Islet of Langerhans (tissue), 1 donor: ENCODE measurements around the gene B4GALT4.
"Not testable (repeated sequence)": the region's sequence is repeated elsewhere in the genome, so short reads cannot be mapped to it uniquely, and the experiment has no call there.

Experiments
- FAIRE-seq: peaks from one replicate; lab custom pipeline; 2011; peaks lifted over from hg19 to GRCh38; lab: Jason Lieb, UNC

B4GALT4 gene

DNA sequence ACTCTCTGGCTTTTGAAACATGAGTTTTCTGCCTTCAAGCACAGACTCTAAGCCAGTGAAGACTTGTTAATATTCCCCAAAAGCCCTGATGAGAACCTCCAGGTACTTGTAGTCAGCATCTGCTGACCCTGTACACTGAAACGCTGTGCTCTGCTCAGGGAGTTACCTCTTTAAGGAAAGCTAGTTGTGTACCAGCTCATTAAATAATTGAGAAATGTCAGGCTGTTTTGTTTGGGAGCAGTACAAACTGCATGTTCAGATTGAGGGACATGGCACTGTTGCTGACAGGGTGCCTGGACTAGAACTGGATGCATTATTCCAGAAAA, 45.6 kb downstream of the B4GALT4 start:
- no peak for FAIRE-seq

DNA sequence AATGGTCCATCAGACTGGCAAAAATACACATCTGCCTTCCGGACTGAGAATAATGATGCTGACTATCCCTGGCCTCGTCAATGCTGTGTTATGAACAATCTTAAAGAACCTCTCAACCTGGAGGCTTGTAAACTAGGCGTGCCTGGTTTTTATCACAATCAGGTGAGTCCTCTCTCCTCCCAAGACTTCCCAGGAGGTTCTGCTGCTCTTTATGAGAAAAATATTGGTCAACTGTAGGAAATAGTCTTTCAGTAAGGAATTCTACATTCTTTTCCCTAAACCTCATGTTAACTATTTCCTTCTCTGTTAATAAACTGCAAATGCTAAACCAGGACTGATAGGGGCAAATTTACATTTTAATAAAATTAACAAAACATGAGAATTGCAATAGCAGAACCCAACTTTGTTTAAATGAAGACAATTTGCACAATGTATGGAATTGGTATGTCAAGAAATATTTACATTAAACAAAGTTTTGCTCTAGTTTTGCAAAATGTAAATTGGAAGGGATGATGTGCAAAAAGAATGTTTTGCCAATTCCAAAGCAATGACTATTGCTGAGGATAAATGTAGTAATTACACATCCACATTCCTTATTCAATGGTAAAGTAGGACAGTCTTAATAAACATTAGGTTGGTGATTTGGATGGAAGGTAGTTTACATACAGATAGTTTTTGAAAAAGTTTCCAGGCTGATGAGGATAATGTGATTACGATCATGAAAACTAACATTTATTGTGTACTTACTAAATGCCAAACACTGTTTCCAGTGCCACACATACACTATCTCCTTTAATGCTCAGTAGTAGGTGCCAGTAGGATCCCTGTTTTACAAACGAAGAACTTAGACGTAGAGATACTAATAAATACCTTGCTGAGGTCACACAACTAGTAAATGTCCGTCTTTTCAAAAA, 46.2 kb downstream of the B4GALT4 start:
- no peak for FAIRE-seq

DNA sequence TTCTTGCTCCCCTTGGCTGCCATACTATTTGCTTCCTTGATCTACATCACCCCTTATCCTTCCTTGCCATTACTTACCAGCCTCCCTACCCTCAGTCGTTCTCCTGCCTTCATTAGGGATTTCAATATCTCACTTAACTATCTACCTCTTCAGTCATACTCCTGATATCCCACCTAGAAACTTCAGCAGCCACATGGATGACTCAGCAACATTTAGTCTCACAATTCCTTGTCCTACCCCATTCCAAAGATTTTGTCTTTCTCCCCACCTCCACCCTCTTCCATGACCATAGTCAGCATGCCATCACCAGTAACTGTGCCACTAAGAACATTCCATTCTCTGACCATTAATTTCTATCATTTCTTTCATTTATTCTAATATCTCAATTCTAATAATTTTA, 48.9 kb downstream of the B4GALT4 start:
- no peak for FAIRE-seq

DNA sequence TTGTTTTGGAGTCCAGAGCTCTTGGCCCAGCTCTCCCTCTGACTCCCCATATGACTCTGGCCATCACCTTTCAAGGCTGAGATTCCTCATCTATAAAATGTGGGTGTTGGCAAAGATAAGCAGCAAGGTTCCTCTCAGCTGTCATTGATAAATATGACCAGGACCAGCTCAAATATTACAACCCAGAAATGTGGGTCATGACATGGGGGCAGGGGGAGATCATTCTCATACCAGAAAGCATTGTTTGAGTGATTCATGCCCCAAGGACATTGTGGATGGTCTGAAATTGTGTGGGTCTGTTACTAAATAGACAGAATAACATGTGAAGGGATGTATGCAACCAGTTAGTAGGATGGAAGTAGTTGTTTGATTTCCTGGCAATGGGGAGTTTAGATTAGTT, 53.4 kb downstream of the B4GALT4 start:
- no peak for FAIRE-seq

DNA sequence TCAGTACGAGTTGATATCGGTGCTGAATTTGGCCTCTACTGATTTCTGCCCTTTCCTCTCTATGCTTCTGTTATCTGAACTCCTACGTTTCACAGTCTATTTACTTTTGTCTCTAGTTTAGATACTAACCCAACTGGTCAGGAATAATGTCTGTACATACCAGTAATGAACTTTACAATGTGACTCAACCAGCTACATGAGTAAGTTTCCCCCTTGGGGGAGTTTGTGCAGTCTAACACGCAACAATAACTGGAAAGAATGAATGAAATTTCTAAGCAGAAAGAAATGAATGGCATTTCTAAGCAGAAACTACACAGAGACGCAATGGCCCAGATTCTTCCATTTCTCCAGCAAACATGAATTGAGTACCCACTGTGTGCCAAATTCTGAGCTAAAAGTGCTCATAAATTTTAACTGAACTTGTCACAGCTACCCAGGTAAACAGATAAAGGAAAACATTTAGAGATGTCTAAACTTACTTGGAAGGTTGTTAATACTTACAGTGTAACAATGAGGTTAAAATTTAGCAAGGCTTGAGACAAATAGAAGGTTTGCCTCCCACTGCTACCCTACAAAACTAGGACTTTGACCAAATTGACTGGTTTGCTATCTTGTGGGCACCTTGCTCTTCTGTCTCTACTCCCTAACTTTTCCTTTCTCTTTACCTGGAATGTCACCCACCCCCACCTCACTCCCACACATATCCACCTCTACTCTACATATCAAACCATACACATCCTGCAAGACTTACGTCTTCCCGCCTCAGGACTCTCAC, 55.7 kb downstream of the B4GALT4 start:
- FAIRE-seq: no peak

DNA sequence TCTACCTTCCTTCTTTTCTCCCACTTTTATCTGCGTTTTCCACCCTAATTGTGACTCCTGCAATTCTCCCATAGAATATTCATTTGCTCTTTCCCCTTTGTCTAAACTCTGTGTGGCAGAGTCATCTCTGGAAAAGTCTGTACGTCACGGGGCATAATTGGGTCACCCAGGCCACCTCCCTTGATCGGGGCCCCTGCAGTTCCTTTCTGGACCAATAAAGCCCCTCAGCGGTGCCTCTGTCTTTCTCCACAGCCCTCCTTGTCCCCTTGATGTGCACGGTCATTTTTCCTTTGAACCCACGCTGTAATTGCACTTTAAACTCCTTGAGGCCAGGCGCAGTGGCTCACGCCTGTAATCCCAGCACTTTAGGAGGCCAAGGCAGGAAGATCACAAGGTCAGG, 56.6 kb downstream of the B4GALT4 start:
- FAIRE-seq: no peak

DNA sequence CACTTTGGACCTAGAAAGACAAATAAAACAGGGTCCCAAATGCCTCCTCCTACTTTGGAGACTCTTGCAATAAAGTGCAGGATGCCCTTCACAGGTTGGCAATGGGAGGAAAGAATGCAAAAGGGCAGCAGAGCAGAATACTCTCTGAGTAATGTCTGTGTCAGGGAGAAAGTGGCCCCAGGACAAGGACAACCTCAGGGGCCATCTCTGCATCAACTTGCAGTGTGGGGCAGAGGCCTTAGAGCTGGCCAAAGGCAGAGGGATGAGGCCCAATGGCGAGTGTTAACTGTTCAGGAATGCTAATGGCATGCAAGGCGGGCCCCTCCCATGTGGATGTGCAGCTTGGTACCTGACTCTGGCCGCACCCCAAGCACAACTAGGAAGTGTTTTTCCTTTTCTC, 58.9 kb downstream of the B4GALT4 start:
- no peak for FAIRE-seq

DNA sequence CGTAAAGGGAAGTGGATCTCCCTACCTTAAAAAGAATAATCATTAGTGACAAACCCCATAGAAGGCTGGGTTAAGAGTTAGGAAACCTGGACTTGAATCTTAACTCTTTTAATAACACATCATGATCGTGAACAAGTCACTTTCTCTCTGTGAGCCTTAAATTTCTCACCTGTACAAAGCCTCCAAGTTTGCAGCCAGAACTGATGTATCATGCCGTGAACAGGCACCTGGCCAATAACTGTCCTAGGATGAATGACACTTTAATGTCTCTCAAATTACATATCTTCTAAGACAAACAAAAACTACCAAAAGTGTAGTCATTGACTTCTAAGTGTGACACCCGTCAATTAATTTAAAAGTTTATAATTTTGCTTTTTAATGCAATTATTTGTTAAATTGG, 63.4 kb downstream of the B4GALT4 start:
- no peak for FAIRE-seq

DNA sequence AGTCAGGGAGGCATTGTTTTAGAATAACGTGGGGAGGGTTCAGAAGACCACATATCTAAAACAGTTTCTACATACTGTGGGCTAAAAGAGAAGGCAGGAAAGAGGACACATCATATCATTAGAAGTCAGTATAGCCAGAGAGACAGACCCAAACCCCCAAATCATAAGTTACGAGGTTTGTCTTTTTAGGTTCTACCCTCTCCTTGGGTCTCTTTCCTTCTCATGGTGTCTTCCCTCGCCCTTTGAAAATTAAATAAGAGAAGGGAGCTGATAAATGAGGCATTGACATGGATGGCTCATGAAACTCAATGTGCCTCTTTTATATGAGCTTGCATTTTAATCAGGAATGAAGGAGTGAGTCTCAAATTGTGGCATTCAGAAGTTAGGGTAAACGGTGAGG, 63.9 kb downstream of the B4GALT4 start:
- no peak for FAIRE-seq

DNA sequence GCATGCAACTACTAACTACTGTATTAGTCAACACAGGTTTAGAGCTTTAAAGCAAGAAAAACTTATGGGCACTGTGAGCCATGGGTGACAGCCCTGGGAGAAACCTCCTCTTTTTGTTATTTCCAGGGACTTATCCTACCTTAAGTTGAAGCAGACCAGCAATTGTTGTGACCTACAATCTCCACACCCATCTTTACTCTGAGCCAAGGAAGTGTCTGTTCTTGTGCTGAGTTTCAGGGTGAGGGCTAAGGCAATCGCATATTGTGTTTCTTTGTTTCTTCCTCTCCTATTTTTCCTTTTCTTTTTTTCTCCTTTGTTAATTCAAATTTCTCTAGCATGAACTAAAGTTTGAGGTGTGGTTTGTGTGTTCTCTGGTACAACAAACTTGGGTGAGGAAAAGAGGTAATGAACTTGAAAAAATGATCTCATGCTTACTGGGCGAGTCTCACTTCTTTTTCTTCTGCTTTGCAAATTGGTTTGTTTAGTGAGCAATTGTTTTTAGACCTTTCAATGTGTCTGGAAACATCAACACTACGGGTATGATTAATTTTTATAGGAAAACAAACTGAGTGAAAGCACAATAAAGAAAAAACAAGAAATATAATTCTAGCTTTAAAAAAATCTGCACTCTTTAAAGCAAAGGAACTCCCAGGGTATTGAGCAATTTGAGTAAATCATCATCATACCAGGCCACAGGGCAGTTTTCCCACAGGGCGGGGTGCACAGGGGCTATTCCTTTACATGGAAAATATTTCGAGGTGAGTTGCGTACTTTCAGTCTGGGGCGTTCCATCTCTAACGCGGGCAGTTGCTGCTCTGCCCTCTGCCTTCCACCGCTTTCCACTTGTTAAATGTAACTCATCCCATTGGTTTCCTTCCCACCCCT, 64.6 kb downstream of the B4GALT4 start:
- FAIRE-seq: no peak

DNA sequence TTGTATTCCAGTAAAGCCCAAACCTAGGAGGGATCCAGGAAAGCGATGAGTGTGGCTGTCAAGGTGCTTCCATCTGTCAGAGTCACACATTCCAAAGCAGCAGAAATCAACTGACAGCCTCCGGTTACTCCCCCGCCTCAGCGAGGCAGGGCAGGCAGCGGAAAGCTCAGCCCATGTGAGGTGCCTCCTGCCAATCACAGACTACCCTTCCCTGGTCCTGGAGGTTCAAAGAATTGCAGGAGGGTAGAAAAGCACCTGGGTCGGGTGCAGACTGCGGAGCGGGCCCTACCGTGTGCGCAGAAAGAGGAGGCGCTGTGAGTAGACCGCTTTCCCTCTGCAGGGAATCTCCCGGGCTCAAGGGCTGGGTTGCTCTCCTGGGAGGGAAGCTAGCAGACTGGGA, 67.4 kb downstream of the B4GALT4 start, which contains the start of gene UPK1B:
TSS of gene UPK1B (plus strand) at position 274 of the 400 bp plus-strand sequence. CDS start 13,144 bp downstream, outside the sequence.
- no peak for FAIRE-seq

DNA sequence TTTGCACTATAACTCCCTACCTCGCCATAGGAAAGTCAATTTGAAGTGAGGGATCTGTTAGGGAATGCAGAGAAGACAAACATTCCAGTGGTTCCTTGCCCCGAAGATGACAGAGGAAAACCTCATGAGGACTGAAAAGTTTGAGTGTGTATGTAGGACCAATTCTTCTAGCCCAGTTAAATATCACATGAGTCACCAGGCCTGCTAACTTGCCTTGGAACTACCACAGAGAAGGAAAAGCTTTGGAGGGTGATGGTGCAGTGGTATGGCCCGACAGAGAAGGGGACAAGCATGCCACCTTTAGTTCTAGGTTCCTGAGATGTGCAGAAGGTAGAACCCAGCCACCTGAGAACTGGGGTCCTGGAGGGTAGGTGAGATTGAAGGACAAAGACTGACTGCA, 69.9 kb downstream of the B4GALT4 start:
- no peak for FAIRE-seq

DNA sequence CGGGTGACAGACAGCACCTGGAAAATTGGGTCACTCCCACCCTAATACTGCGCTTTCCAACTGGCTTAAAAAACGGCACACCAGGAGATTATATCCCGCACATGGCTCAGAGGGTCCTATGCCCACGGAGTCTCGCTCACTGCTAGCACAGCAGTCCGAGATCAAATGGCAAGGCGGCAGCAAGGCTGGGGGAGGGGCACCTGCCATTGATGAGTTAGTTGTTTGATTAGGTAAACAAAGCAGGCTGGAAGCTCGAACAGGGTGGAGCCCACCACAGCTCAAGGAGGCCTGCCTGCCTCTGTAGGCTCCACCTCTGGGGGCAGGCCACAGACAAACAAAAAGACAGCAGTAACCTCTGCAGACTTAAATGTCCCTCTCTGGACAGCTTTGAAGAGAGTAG, 75.9 kb downstream of the B4GALT4 start:
- not testable (repeated sequence) for FAIRE-seq
